Measurements from ENCODE around the gene SERPINB2. TPM values are rescaled to one million over a fixed set of nuclear protein-coding genes. Genes with fewer than 3 reads are reported as not detected.
A peak's percentile ranks its signal among the peaks of the same experiment; 100 is the strongest.

Gene SERPINB2, protein sequence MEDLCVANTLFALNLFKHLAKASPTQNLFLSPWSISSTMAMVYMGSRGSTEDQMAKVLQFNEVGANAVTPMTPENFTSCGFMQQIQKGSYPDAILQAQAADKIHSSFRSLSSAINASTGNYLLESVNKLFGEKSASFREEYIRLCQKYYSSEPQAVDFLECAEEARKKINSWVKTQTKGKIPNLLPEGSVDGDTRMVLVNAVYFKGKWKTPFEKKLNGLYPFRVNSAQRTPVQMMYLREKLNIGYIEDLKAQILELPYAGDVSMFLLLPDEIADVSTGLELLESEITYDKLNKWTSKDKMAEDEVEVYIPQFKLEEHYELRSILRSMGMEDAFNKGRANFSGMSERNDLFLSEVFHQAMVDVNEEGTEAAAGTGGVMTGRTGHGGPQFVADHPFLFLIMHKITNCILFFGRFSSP
- total RNA-seq = not detected
- long read RNA-seq = 0 reads

DNA sequence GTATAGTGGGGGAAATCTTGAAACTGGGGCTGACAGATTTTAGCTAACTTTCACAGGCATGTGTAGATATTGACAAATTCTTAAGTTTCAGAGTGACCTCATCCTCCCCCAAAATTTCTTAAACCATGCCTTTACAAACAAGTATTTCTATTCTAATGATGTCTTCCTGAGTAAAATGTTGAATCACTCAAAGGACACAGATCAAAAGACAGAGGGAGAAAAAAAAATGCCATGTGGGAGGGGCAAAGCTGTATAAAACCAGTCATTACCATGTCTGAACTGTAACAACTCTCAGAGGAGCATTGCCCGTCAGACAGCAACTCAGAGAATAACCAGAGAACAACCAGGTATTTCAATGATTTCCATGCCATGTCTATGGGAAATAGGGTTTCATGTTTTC is at the start of gene SERPINB2:
Gene SERPINB2, plus strand, starts transcription at position 282 of the 400 bp plus-strand sequence. CDS start 3,740 bp downstream, outside the sequence.
- Histone ChIP-seq H3K4me1 (peaks cover 8% of the 10 kb centered on the region), H3K9me3 (replicated peaks) (no peaks in the 10 kb centered on the region), H3K36me3 (no peaks in the 10 kb centered on the region), H3K27ac (replicated peaks) (no peak within 1 kb of the TSS), H3K4me3 (no peak within 1 kb of the TSS), H3K27me3 (ENCODE audit: low read depth) (peaks cover 5% of the 10 kb centered on the region)
- TF ChIP-seq, protein P1, sequence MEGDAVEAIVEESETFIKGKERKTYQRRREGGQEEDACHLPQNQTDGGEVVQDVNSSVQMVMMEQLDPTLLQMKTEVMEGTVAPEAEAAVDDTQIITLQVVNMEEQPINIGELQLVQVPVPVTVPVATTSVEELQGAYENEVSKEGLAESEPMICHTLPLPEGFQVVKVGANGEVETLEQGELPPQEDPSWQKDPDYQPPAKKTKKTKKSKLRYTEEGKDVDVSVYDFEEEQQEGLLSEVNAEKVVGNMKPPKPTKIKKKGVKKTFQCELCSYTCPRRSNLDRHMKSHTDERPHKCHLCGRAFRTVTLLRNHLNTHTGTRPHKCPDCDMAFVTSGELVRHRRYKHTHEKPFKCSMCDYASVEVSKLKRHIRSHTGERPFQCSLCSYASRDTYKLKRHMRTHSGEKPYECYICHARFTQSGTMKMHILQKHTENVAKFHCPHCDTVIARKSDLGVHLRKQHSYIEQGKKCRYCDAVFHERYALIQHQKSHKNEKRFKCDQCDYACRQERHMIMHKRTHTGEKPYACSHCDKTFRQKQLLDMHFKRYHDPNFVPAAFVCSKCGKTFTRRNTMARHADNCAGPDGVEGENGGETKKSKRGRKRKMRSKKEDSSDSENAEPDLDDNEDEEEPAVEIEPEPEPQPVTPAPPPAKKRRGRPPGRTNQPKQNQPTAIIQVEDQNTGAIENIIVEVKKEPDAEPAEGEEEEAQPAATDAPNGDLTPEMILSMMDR (IDR thresholded peaks at IDR 0.05; ENCODE audit: borderline replicate concordance) = no peak
- intact Hi-C loops (cut with micrococcal nuclease) = no loop called here
- DNase-seq = no peak

GRCh38 chr18:63843008-63843407 is 44.5 kb upstream of the SERPINB2 start:
- intact Hi-C loops (cut with micrococcal nuclease) = loop anchor here (10.0 kb wide), 1 partner anchor 328 kb away; no protein-coding TSS in a partner anchor
- Histone ChIP-seq H3K27me3 (ENCODE audit: low read depth) (peaks cover 57% of the 10 kb centered on the region), H3K9me3 (replicated peaks) (no peaks in the 10 kb centered on the region), H3K4me3 (no peak overlapping the region), H3K27ac (replicated peaks) (no peak overlapping the region), H3K36me3 (no peaks in the 10 kb centered on the region), H3K4me1 (no peaks in the 10 kb centered on the region)
- TF ChIP-seq, protein P1 (IDR thresholded peaks at IDR 0.05; ENCODE audit: borderline replicate concordance) = no peak
- no peak for DNase-seq

DNA sequence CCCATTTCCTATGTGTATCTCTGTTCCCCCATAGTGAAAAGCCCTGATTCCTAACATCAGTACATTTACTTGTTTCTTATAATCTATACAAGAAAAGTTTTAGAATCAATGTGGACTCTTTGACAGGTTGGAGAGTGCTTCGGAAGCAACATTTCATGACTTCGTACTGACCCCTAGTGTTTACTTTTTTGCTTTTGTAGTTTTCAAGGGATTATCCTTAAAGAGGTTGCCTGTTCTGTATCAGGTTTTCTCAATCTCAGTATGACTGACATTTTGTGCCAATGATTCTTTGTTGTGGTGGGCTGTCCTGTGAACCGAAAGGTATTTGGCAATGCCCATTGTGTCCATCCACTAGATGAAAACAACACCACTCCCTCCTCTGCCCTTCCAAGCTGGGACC is 43.3 kb upstream of the SERPINB2 start:
- H3K36me3 ChIP-seq = no peaks in the 10 kb centered on the region
- H3K27ac ChIP-seq (replicated peaks) = no peak overlapping the region
- peaks cover 53% of the 10 kb centered on the region for H3K27me3 ChIP-seq (ENCODE audit: low read depth)
- intact Hi-C loops (cut with micrococcal nuclease) = loop anchor here (10.0 kb wide), 1 partner anchor 329 kb away; no protein-coding TSS in a partner anchor
- no peaks in the 10 kb centered on the region for H3K4me1 ChIP-seq
- DNase-seq = no peak
- TF ChIP-seq, protein P1 (IDR thresholded peaks at IDR 0.05; ENCODE audit: borderline replicate concordance) = peak; percentile 27
- H3K9me3 ChIP-seq (replicated peaks) = no peaks in the 10 kb centered on the region
- H3K4me3 ChIP-seq = no peak overlapping the region

DNA sequence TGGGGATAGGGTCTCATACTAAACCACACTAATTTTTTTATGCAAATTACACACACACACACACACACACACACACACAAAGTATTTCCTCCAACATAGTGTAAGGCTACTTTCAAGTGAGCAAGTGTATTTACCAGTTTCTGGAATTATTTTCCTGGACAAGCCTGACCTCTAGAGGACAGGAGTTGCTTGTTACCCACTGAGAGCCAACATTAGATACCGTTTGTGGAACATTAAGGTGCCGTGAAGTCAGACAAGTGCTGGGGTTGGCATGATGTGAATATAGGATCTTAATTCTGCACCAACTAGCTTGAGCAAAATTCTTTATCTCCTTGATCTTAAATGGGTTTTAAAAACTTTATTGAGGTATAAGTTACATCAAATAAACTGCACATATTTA is 39.3 kb upstream of the SERPINB2 start:
- TF ChIP-seq, protein P1 (IDR thresholded peaks at IDR 0.05; ENCODE audit: borderline replicate concordance) = peak; percentile 52
- Histone ChIP-seq H3K27ac (replicated peaks) (no peak overlapping the region), H3K4me1 (no peaks in the 10 kb centered on the region), H3K4me3 (no peak overlapping the region), H3K27me3 (ENCODE audit: low read depth) (peaks cover 23% of the 10 kb centered on the region), H3K9me3 (replicated peaks) (no peaks in the 10 kb centered on the region), H3K36me3 (no peaks in the 10 kb centered on the region)
- DNase-seq = no peak
- intact Hi-C loops (cut with micrococcal nuclease) = loop anchor here (10.0 kb wide), 1 partner anchor 333 kb away; no protein-coding TSS in a partner anchor

- H3K4me1 ChIP-seq = no peaks in the 10 kb centered on the region
- peaks cover 4% of the 10 kb centered on the region for H3K9me3 ChIP-seq (replicated peaks)
- H3K36me3 ChIP-seq = no peaks in the 10 kb centered on the region
- no peak overlapping the region for H3K27ac ChIP-seq (replicated peaks)
- intact Hi-C loops (cut with micrococcal nuclease) = no loop called here
- peaks cover 7% of the 10 kb centered on the region for H3K27me3 ChIP-seq (ENCODE audit: low read depth)
- DNase-seq = no peak
- no peak overlapping the region for H3K4me3 ChIP-seq
- TF ChIP-seq, protein P1 (IDR thresholded peaks at IDR 0.05; ENCODE audit: borderline replicate concordance) = peak; percentile 26
These were observed 37.5 kb upstream of the SERPINB2 start for GRCh38 chr18:63850020-63850419.

Measured in left ventricle myocardium inferior (tissue), 1 donor.